CD4-positive, alpha-beta T cell treated with Interleukin-17A for 1 hour (primary cell): ENCODE results near the gene CYP27B1.
A peak's percentile ranks its signal among the peaks of the same experiment; 100 is the strongest.
"Not testable (repeated sequence)": the region's sequence is repeated elsewhere in the genome, so short reads cannot be mapped to it uniquely, and the experiment has no call there.

Experiments
- DNase-seq: peaks from one replicate; pipeline ENCODE4 v3.0.0-alpha.2; 2020

Gene CYP27B1

DNA sequence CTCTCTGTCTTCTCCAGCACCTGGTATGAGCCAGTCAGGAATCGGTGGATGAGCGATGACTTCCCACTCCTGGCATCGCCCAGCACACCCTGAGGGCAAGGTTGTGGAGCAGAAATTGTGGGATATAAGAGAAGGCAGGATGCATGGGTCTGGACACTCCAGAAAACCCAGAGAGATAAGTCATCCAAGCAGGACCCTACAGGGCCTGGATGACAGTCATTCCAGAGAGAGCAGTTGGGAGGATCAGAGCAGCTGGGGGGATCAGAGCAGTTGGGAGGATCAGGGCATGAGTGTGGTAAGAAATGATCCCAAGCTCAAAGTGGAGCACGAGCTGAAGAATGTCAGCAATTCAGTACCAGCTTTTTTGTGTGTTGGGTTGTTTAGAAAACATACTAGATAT, 32.3 kb downstream of the CYP27B1 start:
- DNase-seq: no peak

- DNase-seq: no peak
Measured at GRCh38 chr12:57733928-57734327, 33.0 kb downstream of the CYP27B1 start.

- DNase-seq: no peak
Measured at GRCh38 chr12:57732726-57733593, 33.9 kb downstream of the CYP27B1 start.

- no peak for DNase-seq
Measured at GRCh38 chr12:57732270-57732669, 34.6 kb downstream of the CYP27B1 start.

DNA sequence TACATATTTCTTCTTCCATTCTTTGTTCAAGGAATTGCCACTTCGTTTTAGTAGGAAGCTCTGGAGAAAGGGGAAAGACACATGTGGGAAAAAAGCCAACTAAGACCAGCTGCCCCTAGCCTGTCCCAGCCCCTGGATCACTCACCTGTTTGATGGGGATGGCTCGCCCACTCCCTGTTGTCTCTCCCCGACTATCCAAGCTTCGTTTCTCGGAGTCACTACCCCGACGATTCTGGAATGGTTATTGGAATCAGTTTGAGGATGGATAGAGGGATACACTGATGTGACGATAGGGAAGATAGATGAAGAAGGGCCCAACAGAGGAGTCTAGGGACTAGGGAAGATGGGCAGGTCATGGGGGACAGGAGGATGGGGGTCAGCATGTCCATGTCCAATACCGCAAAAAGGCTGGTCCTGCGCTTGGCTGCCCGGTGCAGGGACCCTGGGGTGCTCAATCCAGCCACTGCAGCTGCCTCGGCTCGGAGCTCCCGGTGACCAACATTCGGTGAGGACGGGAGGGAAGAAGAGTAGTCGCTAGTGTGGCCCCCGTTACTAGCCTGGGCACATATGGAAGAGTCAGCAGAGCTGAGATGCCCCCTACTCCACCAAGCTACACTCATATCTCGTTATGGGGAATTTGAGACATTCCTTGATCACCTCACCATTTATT, 35.3 kb downstream of the CYP27B1 start:
- no peak for DNase-seq

DNA sequence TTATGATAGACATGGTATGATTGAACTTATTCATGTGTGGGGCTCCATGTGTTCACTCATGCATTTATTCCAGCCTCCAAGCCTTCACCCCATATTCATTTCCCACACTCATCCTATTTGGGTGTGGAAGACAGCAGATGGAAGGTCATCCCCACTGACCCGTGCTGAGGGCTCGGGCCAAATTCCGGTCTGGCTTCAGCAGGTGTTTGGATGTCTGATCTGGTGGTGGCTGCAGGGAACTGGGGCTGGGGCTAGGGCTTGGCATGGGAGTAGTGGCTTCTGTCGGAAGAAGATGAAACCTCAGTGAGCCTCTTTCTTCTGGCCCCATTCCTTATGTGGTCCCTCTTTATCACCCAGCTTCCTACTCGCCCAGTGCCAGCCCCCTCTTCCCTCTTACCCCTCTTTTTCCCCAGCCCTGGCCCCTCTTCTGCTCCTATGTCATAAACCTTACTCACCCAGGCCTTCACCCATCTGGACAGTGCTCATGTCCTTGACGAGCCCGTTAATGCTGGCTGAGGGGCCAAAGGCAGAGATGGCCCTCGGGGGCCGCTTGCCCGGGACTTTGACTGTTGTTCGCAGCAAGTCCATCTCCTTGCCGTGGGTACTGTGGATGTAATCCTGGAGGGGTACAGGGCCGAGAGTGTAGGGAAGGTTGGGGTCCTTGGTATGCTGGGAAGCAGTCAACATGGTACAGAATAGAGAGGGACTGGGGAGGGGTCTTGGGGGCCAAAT, 36.4 kb downstream of the CYP27B1 start:
- DNase-seq: no peak

DNA sequence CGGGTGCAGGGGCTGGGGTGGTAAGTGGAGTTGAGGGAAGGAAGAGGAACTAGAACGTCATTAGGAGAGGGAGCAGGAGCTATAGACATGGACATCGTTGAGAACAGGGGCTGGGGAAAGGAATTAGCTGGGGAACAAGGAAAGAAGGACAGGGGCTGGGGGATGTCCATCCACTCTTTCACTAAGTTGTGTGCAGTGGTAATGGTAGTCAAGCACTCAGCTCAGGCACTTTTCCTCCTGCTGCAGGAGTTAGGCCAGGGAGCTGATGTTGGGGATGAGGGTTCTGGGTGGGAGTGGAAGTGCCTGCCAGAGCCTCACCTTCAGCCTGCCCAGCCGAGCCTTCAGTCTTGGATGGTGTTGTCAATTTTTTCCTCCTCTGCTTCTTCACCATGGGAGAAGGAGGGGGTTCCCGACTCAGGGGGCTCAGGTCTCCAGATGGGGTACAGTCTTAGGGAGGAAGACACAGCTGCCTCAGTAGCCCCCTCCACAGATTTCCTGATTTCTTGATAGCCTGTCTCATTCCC, 37.5 kb downstream of the CYP27B1 start:
- DNase-seq: no peak

DNA sequence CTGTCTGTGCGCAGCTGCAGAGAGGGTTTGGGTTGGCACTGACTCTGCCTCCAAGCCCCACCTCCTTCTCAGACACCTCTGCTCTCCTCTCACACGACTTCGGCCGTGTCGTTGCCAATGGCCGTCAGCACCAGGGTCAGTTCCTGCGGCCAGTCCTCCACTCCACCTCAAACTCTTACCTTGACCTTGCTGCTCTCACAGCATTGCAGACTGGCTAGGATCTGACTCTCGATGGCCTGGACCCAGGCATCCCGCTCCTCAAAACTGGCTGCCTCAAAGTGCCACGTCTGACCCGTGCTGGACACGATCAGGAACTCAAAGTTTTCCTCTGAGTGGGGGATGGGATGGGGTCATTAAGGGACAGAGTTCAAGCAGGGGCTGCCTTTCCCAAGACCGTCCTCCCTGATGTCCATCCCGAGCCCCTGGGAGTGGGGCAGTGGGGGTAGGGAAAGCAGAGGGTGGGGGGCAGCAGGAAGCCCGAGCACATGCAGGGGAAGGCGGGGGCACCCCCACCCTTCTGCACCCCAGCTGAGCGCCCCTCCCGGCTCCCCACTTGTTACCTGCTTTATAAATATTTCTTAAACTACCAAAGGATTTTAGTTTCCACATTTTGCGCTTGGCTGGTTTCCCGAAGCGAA, 39.0 kb downstream of the CYP27B1 start:
- no peak for DNase-seq

- DNase-seq: no peak
Measured at GRCh38 chr12:57726884-57727757, 39.8 kb downstream of the CYP27B1 start.

GRCh38 chr12:57726151-57726883, 40.6 kb downstream of the CYP27B1 start:
- peak; percentile 40 for DNase-seq

GRCh38 chr12:57725851-57726150, 41.1 kb downstream of the CYP27B1 start:
- no peak for DNase-seq

DNA sequence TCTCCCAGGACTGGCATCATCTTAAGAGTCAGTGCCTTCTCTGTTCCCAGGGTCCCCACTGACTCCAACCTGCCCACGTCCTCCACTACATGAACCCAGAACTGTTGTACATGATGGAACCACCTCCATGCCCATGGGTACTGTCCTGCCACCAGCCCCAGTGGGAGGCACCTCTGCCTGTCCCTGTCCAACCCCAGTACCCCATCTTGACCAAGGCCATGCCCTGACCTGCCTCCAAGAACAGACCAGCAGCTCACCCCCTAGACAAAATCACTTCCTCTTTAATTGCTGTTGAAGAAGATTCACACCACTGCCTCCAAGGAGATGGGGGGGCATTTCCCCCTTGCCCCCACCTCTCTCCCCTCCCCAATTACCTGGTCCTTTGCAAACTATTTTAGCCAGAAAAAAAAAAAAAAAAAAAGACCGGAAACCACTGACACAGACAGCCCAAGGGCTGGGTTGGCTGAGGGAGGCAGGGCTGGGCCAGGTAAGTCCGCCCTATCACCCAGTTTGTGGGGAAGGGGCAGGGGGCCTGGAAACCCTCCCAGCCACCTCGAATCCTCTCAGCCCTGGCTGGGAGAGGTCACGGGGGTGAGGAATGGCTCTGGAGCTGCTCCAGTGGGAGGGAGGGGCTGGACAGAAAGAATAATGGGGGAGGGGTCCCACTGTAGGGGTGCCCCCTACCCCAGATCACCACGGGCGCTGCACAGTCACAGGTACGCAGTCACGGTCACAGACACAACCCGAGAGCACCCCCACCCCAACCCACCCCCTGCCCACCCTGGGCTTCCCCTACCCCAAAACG, 41.7 kb downstream of the CYP27B1 start:
- DNase-seq: no peak

- no peak for DNase-seq
Measured at GRCh38 chr12:57724003-57724935, 42.6 kb downstream of the CYP27B1 start.

DNA sequence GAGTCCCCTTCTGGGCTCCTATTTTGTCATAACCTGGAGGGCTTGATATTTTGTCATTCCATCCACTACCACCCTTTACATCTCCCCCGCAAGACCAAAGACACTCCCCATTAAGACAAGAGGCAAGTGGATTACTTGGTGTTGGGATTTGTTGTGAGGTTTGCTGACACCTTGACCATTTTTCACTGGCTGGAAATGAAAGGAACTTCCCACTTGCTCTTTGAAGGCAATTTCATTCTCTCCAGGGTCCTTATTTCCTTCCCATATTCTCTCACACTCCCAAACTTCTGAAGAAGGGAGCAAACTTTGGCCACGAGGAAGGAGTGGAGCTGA, 43.3 kb downstream of the CYP27B1 start:
- DNase-seq: no peak

GRCh38 chr12:57722716-57723629, 43.9 kb downstream of the CYP27B1 start:
- DNase-seq: no peak

DNA sequence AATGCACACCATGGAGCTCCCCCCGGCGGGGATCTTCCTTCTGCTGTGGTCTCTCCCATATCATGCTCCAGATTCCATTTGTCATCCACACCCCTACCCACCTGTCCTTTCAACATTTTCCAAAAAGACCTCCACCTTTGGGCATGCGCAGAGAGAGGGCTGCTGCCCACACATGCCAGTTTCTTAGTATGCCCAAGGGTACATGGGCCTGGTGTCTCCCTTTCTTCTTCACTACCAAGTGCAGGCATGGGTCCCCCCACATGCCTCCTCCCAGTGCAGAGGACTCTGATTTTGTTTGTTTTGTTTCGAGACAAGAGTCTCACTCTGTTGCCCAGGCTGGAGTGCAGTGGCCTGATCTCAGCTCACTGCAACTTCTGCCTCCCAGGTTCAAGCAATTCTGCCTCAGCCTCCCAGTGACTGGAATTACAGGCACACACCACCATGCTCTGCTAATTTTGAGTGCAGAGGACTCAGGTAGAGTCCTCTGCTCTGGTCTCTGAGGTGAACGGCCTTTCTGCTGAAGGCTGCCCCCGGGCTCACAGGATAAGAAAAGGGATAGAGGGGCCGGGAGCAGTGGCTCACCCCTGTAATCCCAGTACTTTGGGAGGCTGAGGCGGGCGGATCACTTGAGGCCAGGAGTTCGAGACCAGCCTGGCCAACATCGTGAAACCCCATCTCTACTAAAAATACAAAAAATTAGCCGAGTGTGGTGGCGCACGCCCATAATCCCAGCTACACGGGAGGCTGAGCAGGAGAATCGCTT, 44.9 kb downstream of the CYP27B1 start:
- DNase-seq: not testable (repeated sequence)
